Nephron progenitor cell (in vitro differentiated cells): ENCODE results near the gene EBP.
A peak's percentile ranks its signal among the peaks of the same experiment; 100 is the strongest.

Experiments
- DNase-seq: peaks from one replicate; pipeline ENCODE4 v3.0.0; 2021
- H3K27ac Mint-ChIP-seq: 2 replicates; pipeline ENCODE4 v1.8.0; 2021; ENCODE audit warnings: mild to moderate bottlenecking, moderate library complexity, mixed read lengths
- H3K27me3 Mint-ChIP-seq: 2 replicates; pipeline ENCODE4 v1.8.0; 2021; ENCODE audit warnings: mild to moderate bottlenecking, low read depth, mixed read lengths; ENCODE audit not compliant: poor library complexity
- H3K36me3 Mint-ChIP-seq: 2 replicates; pipeline ENCODE4 v1.8.0; 2021; ENCODE audit warnings: low read depth, mixed read lengths
- H3K4me1 Mint-ChIP-seq: 2 replicates; pipeline ENCODE4 v1.8.0; 2021; ENCODE audit warnings: mixed read lengths
- H3K4me3 Mint-ChIP-seq: 2 replicates; pipeline ENCODE4 v1.8.0; 2021; ENCODE audit warnings: mild to moderate bottlenecking, moderate library complexity, mixed read lengths
- H3K9me3 Mint-ChIP-seq: 2 replicates; pipeline ENCODE4 v1.8.0; 2021; ENCODE audit warnings: mild to moderate bottlenecking, moderate library complexity, mixed read lengths
- CTCF ChIP-seq: fragments of 200-600 bp; sonication (generic); IDR thresholded peaks from 2 replicates; pipeline ENCODE4 v1.5.0; 2021; ENCODE audit warnings: antibody characterized with exemption

Gene EBP

GRCh38 chrX:48559636-48560035 lies 38.0 kb downstream of the EBP start:
- TF ChIP-seq CTCF = no peak
- H3K36me3 Mint-ChIP-seq = peaks cover 21% of the 10 kb centered on the region
- no peak overlapping the region for H3K27ac Mint-ChIP-seq
- no peaks in the 10 kb centered on the region for H3K27me3 Mint-ChIP-seq
- H3K9me3 Mint-ChIP-seq = peaks cover 66% of the 10 kb centered on the region
- no peaks in the 10 kb centered on the region for H3K4me1 Mint-ChIP-seq
- DNase-seq = no peak
- H3K4me3 Mint-ChIP-seq = no peak overlapping the region

DNA sequence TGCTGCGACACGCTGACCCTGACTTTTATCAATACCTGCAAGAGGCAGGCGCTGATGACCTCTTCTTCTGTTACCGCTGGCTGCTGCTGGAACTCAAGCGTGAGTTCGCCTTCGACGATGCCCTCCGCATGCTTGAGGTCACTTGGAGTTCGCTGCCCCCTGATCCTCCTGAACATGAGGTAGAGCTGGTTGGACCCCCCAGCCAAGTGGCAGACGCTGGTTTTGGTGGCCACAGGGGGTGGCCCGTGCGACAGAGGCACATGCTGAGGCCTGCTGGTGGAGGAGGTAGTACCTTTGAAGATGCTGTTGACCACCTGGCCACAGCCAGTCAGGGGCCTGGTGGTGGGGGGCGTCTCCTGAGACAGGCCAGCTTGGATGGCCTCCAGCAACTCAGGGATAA lies 38.4 kb downstream of the EBP start:
- no peak overlapping the region for H3K27ac Mint-ChIP-seq
- H3K4me3 Mint-ChIP-seq = no peak overlapping the region
- H3K27me3 Mint-ChIP-seq = no peaks in the 10 kb centered on the region
- no peak for DNase-seq
- H3K4me1 Mint-ChIP-seq = no peaks in the 10 kb centered on the region
- H3K9me3 Mint-ChIP-seq = peaks cover 66% of the 10 kb centered on the region
- TF ChIP-seq CTCF = no peak
- peaks cover 18% of the 10 kb centered on the region for H3K36me3 Mint-ChIP-seq

DNA sequence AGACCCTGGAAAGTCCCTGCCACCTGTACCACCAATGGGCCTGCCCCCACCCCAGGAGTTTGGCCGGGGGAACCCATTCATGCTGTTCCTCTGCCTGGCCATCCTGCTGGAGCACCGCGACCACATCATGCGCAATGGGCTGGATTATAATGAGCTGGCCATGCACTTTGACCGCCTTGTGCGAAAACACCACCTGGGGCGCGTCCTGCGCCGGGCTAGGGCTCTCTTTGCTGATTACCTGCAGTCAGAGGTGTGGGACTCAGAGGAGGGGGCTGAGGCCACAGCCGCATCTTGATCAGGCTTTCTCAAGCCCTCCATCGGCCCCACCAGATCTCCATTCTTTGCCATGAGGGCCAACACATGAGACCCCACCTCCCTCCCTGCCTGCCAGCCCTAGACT lies 39.1 kb downstream of the EBP start:
- Mint-ChIP-seq H3K9me3 (peaks cover 67% of the 10 kb centered on the region), H3K4me3 (no peak overlapping the region), H3K27ac (no peak overlapping the region), H3K27me3 (no peaks in the 10 kb centered on the region), H3K4me1 (no peaks in the 10 kb centered on the region), H3K36me3 (peaks cover 18% of the 10 kb centered on the region)
- DNase-seq = no peak
- no peak for TF ChIP-seq CTCF

DNA sequence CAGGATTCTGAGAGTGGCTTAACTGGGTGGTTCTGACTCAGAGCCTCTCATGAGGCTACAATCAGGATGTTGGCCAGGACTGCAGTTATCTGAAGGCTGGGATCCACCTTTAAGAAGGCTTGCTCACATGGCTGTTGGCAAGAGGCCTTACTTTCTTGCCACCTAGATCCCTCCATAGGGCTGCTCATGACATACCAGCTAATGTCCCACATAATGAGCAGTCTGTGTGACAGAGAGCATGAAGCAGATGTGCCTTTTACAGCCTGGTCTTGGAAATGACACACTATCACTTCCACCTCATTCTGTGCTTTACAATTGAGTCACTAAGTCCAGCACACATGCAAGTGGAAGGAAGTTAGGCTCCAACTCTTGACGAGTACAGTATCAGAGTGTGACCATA lies 48.4 kb downstream of the EBP start:
- H3K9me3 Mint-ChIP-seq = peaks cover 60% of the 10 kb centered on the region

DNA sequence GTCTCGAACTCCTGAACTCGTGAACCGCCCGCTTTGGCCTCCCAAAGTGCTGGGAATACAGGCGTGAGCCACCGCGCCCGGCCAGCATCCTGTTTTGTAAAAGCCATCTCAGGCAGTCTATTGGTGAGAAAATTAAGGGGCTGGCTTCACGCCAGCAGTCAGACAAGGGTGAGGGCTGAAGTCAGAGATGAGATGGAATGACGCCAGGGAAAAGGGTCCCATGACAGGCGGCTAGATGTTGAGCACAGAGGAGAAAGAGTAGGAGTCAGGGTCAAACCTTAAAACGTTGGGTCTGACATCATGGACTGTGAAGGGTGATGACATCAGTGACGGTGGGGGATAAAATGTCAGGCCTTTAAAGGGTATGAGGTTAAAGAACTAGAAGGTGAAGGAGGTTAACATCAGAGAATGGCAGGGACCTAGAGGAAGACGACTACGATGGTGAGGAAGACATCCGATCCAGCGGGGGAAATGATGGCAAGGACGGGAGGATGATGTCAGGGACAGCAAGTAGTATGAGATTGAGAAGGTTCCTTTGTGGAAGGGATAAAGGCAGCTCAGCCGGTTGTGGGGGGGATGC lies 52.2 kb downstream of the EBP start:
- Mint-ChIP-seq H3K4me3 (peak overlapping the region; percentile 91), H3K4me1 (peaks cover 16% of the 10 kb centered on the region), H3K9me3 (peaks cover 65% of the 10 kb centered on the region), H3K36me3 (peaks cover 37% of the 10 kb centered on the region), H3K27ac (peak overlapping the region; percentile 95), H3K27me3 (no peaks in the 10 kb centered on the region)
- no peak for TF ChIP-seq CTCF
- no peak for DNase-seq

More for the DNA sequence above, 48.4 kb downstream of the EBP start:
- Mint-ChIP-seq H3K4me3 (no peak overlapping the region), H3K27me3 (no peaks in the 10 kb centered on the region), H3K27ac (no peak overlapping the region), H3K36me3 (peaks cover 2% of the 10 kb centered on the region), H3K4me1 (peaks cover 6% of the 10 kb centered on the region)
- TF ChIP-seq CTCF = no peak
- DNase-seq = no peak
